Kidney glomerular epithelial cell (primary cell): ENCODE results near the gene CXorf51B.
"Not testable (repeated sequence)": the region's sequence is repeated elsewhere in the genome, so short reads cannot be mapped to it uniquely, and the experiment has no call there.

Source experiments
- DNase-seq: peaks from one replicate; lab custom pipeline; 2025; lab: John Stamatoyannopoulos, UW

CXorf51B gene

GRCh38 chrX:146809471-146809870, at the start of gene CXorf51B:
CXorf51B (plus strand) TSS chrX:146809771; CDS start chrX:146809792, 21 bp downstream.
- not testable (repeated sequence) for DNase-seq

- not testable (repeated sequence) for DNase-seq
These were observed 5.1 kb downstream of the CXorf51B start, which contains the start of gene CXorf51A for GRCh38 chrX:146814644-146815043. CXorf51A (minus strand) TSS chrX:146814744; CDS start chrX:146814723, 21 bp downstream.

- no peak for DNase-seq
These were observed 22.4 kb downstream of the CXorf51B start for GRCh38 chrX:146831994-146832393.

DNA sequence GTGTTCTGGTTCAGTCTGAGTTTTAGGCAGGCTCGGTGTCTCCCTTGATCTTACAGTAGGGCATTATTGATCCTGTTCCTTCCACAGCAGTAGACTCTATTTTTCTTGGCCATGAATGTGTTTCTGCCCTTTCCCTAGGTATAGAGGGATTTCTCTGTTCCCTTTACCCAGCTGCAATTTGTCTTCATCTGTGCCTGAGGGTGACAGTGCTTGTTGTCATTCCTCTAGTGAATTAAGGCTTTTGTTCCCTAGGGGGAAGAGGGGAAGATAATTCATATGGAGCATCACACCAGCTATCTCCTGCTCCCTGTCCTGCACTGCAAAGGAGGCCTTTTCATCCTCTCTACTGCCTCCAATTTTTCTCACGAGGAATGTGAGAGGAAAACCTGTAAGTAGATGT, 44.7 kb downstream of the CXorf51B start:
- DNase-seq = no peak
